ENCODE results near the gene VWA2.

DNA sequence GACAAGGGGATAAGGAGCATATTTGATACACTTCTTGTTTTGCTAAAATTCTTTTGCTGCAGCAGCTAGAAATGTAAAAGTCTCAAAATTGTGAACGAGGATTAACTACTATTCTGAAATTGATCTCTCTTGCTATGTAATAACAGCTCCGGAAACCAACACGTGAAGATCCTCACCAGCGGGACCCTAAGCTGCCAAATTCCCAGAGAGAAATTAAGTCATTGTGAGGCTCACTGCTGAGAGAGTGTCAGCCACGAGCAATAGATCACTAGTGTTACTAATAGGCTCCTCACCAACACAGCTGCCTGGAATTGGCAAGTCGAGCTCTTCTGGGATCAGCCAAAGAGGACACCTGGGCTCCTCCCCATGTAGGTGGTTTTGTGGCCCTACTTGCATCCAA is 5.6 kb upstream of the VWA2 start:
- TF ChIP-seq CTCF (conservative IDR thresholded peaks at IDR 0.05) (no peak), ZFX (IDR thresholded peaks at IDR 0.05) (no peak)

Data from C4-2B (cell line).